CD4-positive, alpha-beta T cell (primary cell): ENCODE data around the gene FAM76B. TPM values are rescaled to one million over a fixed set of nuclear protein-coding genes. Genes with fewer than 3 reads are reported as not detected.

ENCODE experiments used
- ATAC-seq: fragments of 200-7000 bp; cut with Tn5 transposase; one replicate; pipeline ENCODE4 v1.10.0; 2022; ENCODE audit warnings: mild to moderate bottlenecking; ENCODE audit not compliant: poor library complexity
- CTCF ChIA-PET: fragments of 350-600 bp; sonication (Branson Sonifier 250); formaldehyde crosslinking; loops from one replicate; lab custom pipeline; 2021; ENCODE audit warnings: antibody characterized with exemption, inconsistent platforms; lab: Charles Lee
- POLR2A ChIA-PET: fragments of 350-600 bp; sonication (Branson Sonifier 250); formaldehyde crosslinking; loops from one replicate; lab custom pipeline; 2021; ENCODE audit warnings: antibody characterized with exemption, inconsistent platforms; lab: Charles Lee
- DNase-seq, 14 experiments: peaks; one replicate each; pipeline ENCODE4 v3.0.0-alpha.2; 2013 to 2020; ENCODE audit warnings: mixed read lengths in 2 of 14
- H3K27ac ChIP-seq, 2 donors: one replicate each; pipeline versions ENCODE4 v1.5.1 to v1.7.0; 2013; ENCODE audit warnings: low read length in 2 of 2, low read depth in 1 of 2, mild to moderate bottlenecking in 1 of 2
- H3K27me3 ChIP-seq, 2 experiments: 1 replicate in 1 of 2; 2 replicates in 1 of 2; pipeline versions ENCODE4 v1.6.1 to v1.7.0; 2013; ENCODE audit warnings: low read length in 2 of 2, control low read depth in 1 of 2, mild to moderate bottlenecking in 1 of 2, moderate library complexity in 1 of 2; ENCODE audit not compliant: insufficient read depth in 2 of 2, control insufficient read depth in 1 of 2
- H3K36me3 ChIP-seq: one replicate; pipeline ENCODE4 v1.6.1; 2013; ENCODE audit warnings: low read length, control low read depth; ENCODE audit not compliant: insufficient read depth
- H3K4me1 ChIP-seq: one replicate; pipeline ENCODE4 v1.6.1; 2013; ENCODE audit warnings: low read length, control low read depth; ENCODE audit not compliant: insufficient read depth
- H3K4me3 ChIP-seq: one replicate; pipeline ENCODE4 v1.5.1; 2013; ENCODE audit warnings: mild to moderate bottlenecking, low read length, moderate library complexity
- H3K9me3 ChIP-seq, 2 experiments: 1 replicate in 1 of 2; 2 replicates in 1 of 2; pipeline versions ENCODE4 v1.6.1 to v1.7.0; 2013; ENCODE audit warnings: low read length in 2 of 2, mild to moderate bottlenecking in 2 of 2, control low read depth in 1 of 2, moderate library complexity in 1 of 2; ENCODE audit not compliant: control insufficient read depth in 1 of 2, insufficient read depth in 1 of 2
- H3K27ac Mint-ChIP-seq: one replicate; pipeline ENCODE4 v1.8.0; 2020; ENCODE audit warnings: mixed read lengths
- H3K27me3 Mint-ChIP-seq: one replicate; pipeline ENCODE4 v1.8.0; 2021; ENCODE audit warnings: mixed read lengths
- H3K36me3 Mint-ChIP-seq: one replicate; pipeline ENCODE4 v1.8.0; 2021; ENCODE audit warnings: low read depth, mixed read lengths
- H3K4me1 Mint-ChIP-seq: one replicate; pipeline ENCODE4 v1.8.0; 2021; ENCODE audit warnings: low read depth, mixed read lengths
- H3K4me3 Mint-ChIP-seq: one replicate; pipeline ENCODE4 v1.8.0; 2020; ENCODE audit warnings: mild to moderate bottlenecking, mixed read lengths
- H3K9me3 Mint-ChIP-seq: one replicate; pipeline ENCODE4 v1.8.0; 2020; ENCODE audit warnings: mixed read lengths
- CTCF ChIP-seq: fragments of 200-600 bp; IDR thresholded peaks from one replicate; pipeline ENCODE4 v1.8.0; 2022; ENCODE audit warnings: antibody characterized with exemption, mild to moderate bottlenecking
- intact Hi-C, 2 experiments: fragments of 100-400 bp; cut with DNase I in 1 of 2; cut with micrococcal nuclease in 1 of 2; formaldehyde crosslinking; loops; one replicate each; pipeline versions ENCODE4 v1.15.1 to v1.9.0; 2023 to 2025; cut with DNase I, micrococcal nuclease
- polyA plus RNA-seq, 2 donors: library from polyadenylated mRNA; unstranded; fragments of 120-200 nt; gene quantifications; one replicate each; pipeline ENCODE4 v1.2.1, GENCODE V29; 2013
- total RNA-seq, 174 experiments: library from RNA in 2 of 174; stranded (reverse) in 2 of 174; gene quantifications; one replicate each; pipeline ENCODE4 v1.2.3 and lab custom pipeline; 2021 to 2026

The FAM76B gene
- 100 to 1,000 TPM in 1 of 2 experiments, 10 to 100 TPM in 1; 95.1 to 101 TPM for total RNA-seq
- 48.5 TPM for polyA plus RNA-seq (2013, experiment 1 of 2)
- 50.5 TPM for polyA plus RNA-seq (2013, experiment 2 of 2)
- 20.4 to 113 (median 73.0) reads per million in 172 experiments for total RNA-seq (lab: John Stamatoyannopoulos, UW)

- peaks cover 62% of the 10 kb centered on the region for H3K36me3 Mint-ChIP-seq
- POLR2A ChIA-PET, result interaction anchor here (0.6 to 5.2 kb wide), 49 partner anchors 9 to 1661 kb away, joined by 3 to 145 read pairs (median 7); partner anchors contain the start of genes CCDC82, CWC15, ENDOD1 and FUT4
Observed at GRCh38 chr11:95789506-95790122, at the start of gene FAM76B. Gene FAM76B (minus strand): TSS chr11:95789782. CDS start chr11:95789478, 304 bp downstream.

GRCh38 chr11:95835768-95836488 is 46.3 kb upstream of the FAM76B start:
- Mint-ChIP-seq H3K27ac (no peak overlapping the region), H3K9me3 (no peaks in the 10 kb centered on the region), H3K4me1 (no peaks in the 10 kb centered on the region), H3K36me3 (peaks cover 66% of the 10 kb centered on the region), H3K4me3 (no peak overlapping the region), H3K27me3 (no peaks in the 10 kb centered on the region)
- CTCF ChIA-PET, result interaction anchor here (0.5 to 2.4 kb wide), 13 partner anchors 11 to 628 kb away, joined by 3 to 17 read pairs (median 4); partner anchors contain the start of genes CCDC82, JRKL and MAML2
- TF ChIP-seq CTCF, result peak; percentile 94
- H3K4me3 ChIP-seq, result no peak overlapping the region
- H3K4me1 ChIP-seq, result no peaks in the 10 kb centered on the region
- H3K9me3 ChIP-seq, result no peaks in the 10 kb centered on the region
- no peak overlapping the region for H3K27ac ChIP-seq
- H3K27me3 ChIP-seq, result no peaks in the 10 kb centered on the region
- ATAC-seq (peak; percentile 99), DNase-seq (peak; percentile 23 to 75 (median 40))
- POLR2A ChIA-PET, result interaction anchor here (1.5 to 2.7 kb wide), 4 partner anchors 46 to 558 kb away, joined by 3 to 10 read pairs (median 6); partner anchors contain the start of genes CCDC82, CEP57, JRKL and MAML2
- intact Hi-C loops, result loop anchor here (1.0 to 5.0 kb wide), 5 partner anchors 506 to 1214 kb away; partner anchors contain the start of gene MAML2 (in 2 of the 2)
- peaks cover 51% of the 10 kb centered on the region for H3K36me3 ChIP-seq

More at GRCh38 chr11:95789506-95790122, at the start of gene FAM76B:
- Histone ChIP-seq H3K4me1 (peaks cover 24% of the 10 kb centered on the region), H3K27ac (peak within 1 kb of the TSS; percentile 99 to 100), H3K9me3 (no peaks in the 10 kb centered on the region), H3K4me3 (peak within 1 kb of the TSS; percentile 93), H3K27me3 (no peaks in the 10 kb centered on the region), H3K36me3 (peaks cover 25% of the 10 kb centered on the region)
- Mint-ChIP-seq H3K27ac (peak within 1 kb of the TSS; percentile 100), H3K9me3 (no peaks in the 10 kb centered on the region), H3K4me3 (peak within 1 kb of the TSS; percentile 96), H3K4me1 (peaks cover 63% of the 10 kb centered on the region), H3K27me3 (no peaks in the 10 kb centered on the region)
- ATAC-seq (peak; percentile 69), DNase-seq (peak; percentile 92 to 100 (median 96))
- CTCF ChIA-PET, result interaction anchor here (0.9 to 1.7 kb wide), 6 partner anchors 21 to 1167 kb away, joined by 3 to 6 read pairs (median 4); partner anchors contain the start of gene SESN3
- no peak for TF ChIP-seq CTCF
- intact Hi-C loops, result loop anchor here (1.0 to 10.0 kb wide), 12 partner anchors 223 to 2005 kb away; partner anchors contain the start of genes SESN3 (in 2 of the 2), C11orf97 (in 1 of the 2), FUT4 (in 1 of the 2) and JRKL (in 1 of the 2)

GRCh38 chr11:95835351-95835750 is 45.8 kb upstream of the FAM76B start:
- ChIA-PET CTCF (interaction anchor here (0.5 to 2.4 kb wide), 9 partner anchors 11 to 590 kb away, joined by 3 to 17 read pairs (median 4); partner anchors contain the start of genes CCDC82, JRKL and MAML2), POLR2A (interaction anchor here (1.5 to 2.7 kb wide), 4 partner anchors 45 to 559 kb away, joined by 3 to 10 read pairs (median 6); partner anchors contain the start of genes CCDC82, CEP57, JRKL and MAML2)
- intact Hi-C loops, result loop anchor here (1.0 to 5.0 kb wide), 3 partner anchors 507 to 1213 kb away; partner anchors contain the start of gene MAML2 (in 1 of the 2)
- DNase-seq (no peak), ATAC-seq (no peak)
- no peak for TF ChIP-seq CTCF
- H3K27me3 Mint-ChIP-seq, result no peaks in the 10 kb centered on the region
- Histone ChIP-seq H3K9me3 (no peaks in the 10 kb centered on the region), H3K4me1 (no peaks in the 10 kb centered on the region), H3K27ac (no peak overlapping the region), H3K27me3 (no peaks in the 10 kb centered on the region), H3K36me3 (peaks cover 54% of the 10 kb centered on the region), H3K4me3 (no peak overlapping the region)
- H3K4me3 Mint-ChIP-seq, result no peak overlapping the region
- peaks cover 70% of the 10 kb centered on the region for H3K36me3 Mint-ChIP-seq
- no peak overlapping the region for H3K27ac Mint-ChIP-seq
- H3K9me3 Mint-ChIP-seq, result no peaks in the 10 kb centered on the region
- no peaks in the 10 kb centered on the region for H3K4me1 Mint-ChIP-seq
